Esophagus mucosa (tissue), 1 donor: ENCODE data around the gene NAT8L. TPM values are rescaled to one million over a fixed set of nuclear protein-coding genes. Genes with fewer than 3 reads are reported as not detected.

Experiments
- ATAC-seq: fragments of 200-7000 bp; cut with Tn5 transposase; one replicate; pipeline ENCODE4 v1.9.1; 2020
- total RNA-seq: library from RNA; stranded (reverse); gene quantifications from one replicate; pipeline ENCODE4 v1.2.4, GENCODE V29; 2023
- donor health status: DM: yes; HTN: yes; CAD: no.

NAT8L gene
- total RNA-seq, 1 donor from 2014 or later: 0.04 TPM

- ATAC-seq: peak; percentile 66
Measured at GRCh38 chr4:2064276-2064991, 5.3 kb downstream of the NAT8L start.

GRCh38 chr4:2065106-2065930 is 6.2 kb downstream of the NAT8L start:
- no peak for ATAC-seq

GRCh38 chr4:2066011-2066551 is 7.0 kb downstream of the NAT8L start:
- ATAC-seq: no peak

- no peak for ATAC-seq
Measured at GRCh38 chr4:2066571-2067445, 7.7 kb downstream of the NAT8L start.

- ATAC-seq: no peak
Measured at GRCh38 chr4:2067446-2068197, 8.5 kb downstream of the NAT8L start.

- ATAC-seq: no peak
Measured at GRCh38 chr4:2068198-2068470, 9.0 kb downstream of the NAT8L start.

GRCh38 chr4:2068566-2068965 is 9.4 kb downstream of the NAT8L start:
- ATAC-seq: no peak

- no peak for ATAC-seq
Measured at GRCh38 chr4:2069161-2069971, 10.2 kb downstream of the NAT8L start.

DNA sequence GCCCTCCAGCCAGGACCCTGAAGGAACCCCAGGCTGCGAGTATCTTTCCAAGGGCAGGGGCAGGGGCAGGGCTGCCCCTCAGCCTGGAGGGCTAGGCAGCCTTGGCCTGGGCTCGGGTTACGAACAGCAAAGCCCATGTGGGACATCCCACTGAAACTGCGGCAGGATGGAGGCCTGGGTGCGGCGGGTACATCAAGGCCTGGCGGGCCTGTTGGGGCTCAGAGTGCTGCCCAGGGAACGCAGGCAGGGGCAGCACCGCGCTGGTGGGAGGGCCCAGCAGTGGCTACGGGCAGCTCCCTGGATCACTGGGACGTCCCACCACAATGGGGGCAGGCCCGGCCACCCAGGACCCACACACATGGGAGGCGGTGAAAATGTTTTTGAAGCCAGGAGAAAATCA is 10.9 kb downstream of the NAT8L start:
- ATAC-seq: no peak

- no peak for ATAC-seq
Measured at GRCh38 chr4:2070421-2071251, 11.5 kb downstream of the NAT8L start.

DNA sequence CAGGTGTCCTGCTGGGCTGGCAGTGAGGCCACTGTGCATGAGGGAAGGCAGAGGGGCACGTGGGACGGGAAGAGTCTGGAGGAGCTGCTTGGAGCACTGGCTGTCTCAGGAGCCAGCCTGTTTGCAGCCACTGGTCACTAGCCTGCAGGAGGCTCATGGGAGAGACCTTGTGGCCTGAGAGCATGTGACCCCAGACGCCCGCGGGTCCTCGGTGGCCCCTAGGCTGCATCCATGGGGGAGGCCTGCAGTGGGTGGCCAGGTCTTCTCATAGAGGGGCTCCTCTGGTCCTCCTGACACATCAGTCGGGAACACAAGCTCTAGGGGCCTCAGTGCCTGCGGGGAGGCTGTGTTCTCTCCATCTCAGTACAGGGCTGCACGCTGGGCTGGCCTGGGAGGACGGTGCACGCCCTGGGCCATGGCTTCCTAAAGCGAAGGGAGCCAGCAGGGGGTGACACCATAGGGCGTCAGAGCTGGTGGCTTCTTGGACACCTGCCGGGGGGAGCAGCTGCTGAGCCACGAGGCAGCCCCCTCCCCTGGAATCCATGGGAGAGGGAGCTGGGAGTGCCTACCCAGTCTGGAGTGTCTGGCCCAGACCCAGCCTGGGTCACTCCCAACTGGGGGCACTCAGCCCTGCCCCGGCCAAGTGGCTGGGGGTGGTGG is 12.3 kb downstream of the NAT8L start:
- ATAC-seq: no peak

DNA sequence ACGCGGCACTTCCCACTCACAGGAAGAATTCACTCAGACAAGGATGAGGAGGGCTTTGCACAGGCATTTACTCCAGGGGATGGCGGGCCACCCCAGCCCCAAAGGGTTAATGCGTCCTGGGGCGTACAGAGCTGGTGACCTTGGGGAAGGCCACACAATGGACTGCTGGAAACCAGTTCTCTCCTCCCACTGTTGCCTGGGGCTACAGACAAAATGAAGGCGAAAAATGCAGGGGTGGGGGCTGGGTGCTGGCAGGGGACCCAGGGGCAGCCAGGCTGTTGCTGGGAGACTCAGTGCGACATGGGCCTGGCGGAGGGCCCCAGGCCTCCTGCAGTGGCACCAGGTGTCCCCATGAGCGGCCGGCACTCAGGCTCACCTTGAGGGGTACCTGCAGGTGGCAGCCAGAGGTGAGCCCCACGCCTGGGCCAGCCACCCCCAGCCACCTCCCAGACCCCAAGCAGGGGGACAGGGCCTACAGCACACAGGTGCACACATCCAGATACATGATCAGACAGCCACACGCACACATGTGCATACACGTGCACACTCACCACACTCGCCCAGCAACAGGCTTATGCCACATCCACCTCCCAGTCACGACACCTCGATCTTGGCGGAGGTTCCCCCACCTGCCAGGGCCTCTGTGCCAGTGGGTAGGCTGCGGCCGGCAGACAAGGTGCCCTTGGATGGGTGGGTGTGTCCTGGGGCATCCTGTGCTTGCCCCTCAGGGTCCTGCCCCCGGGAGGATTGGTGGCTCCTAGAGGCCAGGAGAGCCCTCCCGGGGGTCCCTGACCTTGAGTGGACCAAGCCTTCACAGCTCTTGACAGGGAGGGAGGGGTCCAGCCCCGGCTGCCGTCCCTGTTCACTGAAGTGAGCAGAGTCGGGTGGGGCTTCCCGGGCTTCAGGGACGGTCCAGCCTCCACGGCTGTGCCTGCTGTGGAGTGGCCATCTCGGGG is 13.1 kb downstream of the NAT8L start:
- no peak for ATAC-seq

DNA sequence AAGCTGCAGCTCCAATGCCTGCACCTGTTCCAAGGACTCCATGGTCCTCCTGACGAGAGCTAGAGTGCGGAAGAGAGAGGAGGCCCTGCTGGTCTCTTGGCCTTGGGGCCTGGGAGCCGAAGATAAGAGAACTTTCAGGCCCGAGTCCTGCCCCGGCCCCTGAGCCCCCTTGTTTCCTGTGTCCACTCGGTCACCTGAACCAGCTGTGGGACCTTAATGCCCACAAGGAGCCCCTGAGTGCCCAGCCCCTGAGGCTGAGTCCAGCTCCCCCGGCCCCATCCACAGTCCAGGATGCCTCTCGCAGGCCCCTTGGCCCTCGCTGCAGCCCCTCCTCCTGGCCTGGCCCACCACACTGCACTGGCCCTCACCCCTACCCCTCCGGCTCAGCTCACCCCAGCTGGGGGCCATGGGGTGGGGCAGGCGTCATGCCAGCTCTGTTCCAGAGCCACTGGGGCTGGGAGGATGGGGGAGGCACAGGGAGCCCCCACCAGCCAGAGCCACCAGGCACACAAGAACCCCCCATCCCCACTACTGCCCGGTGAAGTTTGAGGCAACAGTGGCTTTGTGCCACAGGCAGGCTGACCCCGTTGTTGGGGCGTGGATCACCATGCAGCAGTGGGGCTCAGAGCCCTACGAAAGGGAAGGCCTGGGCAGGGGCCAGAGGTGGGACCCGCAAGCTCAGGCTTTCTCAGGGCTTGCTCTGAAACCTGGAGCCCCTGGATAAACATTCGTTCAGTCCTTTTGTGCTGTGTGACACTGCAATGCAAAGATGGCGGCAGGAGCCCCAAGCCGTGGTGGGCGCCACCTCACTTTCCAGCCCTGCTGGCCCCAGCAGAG is 14.1 kb downstream of the NAT8L start:
- ATAC-seq: no peak

DNA sequence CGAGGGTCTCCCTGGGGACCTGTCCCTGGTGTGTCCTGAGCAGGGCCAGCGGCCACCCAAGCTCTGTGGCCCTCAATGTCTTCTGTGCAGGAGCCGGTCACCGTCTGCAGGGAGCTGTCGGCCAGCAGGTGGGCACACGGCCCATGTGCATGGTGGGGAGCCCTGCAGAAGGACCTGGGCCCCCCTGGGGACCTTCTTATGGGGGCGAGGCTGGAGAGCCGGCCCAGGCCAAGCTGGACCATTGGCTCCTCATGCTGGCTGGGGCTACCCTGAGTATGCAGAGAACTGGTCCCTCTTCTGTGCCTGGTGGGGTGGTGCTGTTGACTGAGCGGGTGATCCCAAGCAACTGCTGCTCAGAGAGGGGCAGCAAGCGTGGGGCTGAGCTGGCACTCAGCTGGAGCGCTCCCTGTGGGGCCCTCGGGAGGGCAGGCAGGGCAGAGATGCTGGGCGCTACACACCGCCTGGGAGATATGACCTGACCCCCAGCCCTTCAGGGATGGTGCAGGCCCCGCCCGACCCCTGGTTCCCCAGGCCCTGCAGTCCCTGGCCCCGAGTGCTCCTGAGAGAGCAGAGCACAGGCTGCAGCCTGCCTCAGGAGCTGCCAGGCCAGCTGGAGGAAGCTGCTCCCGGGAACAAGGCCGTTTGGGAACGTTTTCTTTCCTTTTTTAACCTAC is 14.8 kb downstream of the NAT8L start:
- ATAC-seq: no peak

- ATAC-seq: no peak
Measured at GRCh38 chr4:2074588-2074987, 15.5 kb downstream of the NAT8L start.

- no peak for ATAC-seq
Measured at GRCh38 chr4:2075171-2075986, 16.3 kb downstream of the NAT8L start.
